HEK293 (cell line): ENCODE data around the gene NIPBL.

ENCODE experiments used
- CTCF ChIA-PET: fragments of 350-600 bp; formaldehyde crosslinking; extraction: SDS; loops from one replicate; lab custom pipeline; 2021; ENCODE audit warnings: antibody characterized with exemption; lab: Yijun Ruan, JAX
- POLR2A ChIA-PET: fragments of 300-600 bp; formaldehyde crosslinking; extraction: SDS; loops from one replicate; lab custom pipeline; 2020; ENCODE audit warnings: antibody characterized with exemption, inconsistent platforms; lab: Yijun Ruan, JAX
- H3K27ac ChIP-seq: fragments of 200-500 bp; sonication (Bioruptor generic); 2 replicates; pipeline ENCODE4 v1.5.1; 2014; ENCODE audit warnings: low read depth, low read length, control low read depth, inconsistent platforms; ENCODE audit errors: extremely low read depth
- H3K36me3 ChIP-seq, 2 experiments: fragments of 200-500 bp in 1 of 2; sonication (Bioruptor generic) in 1 of 2; 1 replicate in 1 of 2; 2 replicates in 1 of 2; pipeline ENCODE4 v1.5.1; 2014 to 2017; ENCODE audit warnings: inconsistent platforms in 2 of 2, low read length in 2 of 2; ENCODE audit not compliant: control insufficient read depth in 2 of 2, insufficient read depth in 1 of 2
- H3K4me1 ChIP-seq: fragments of 200-500 bp; sonication (Bioruptor generic); 2 replicates; pipeline ENCODE4 v1.5.1; 2014; ENCODE audit warnings: mild to moderate bottlenecking, low read length, inconsistent platforms; ENCODE audit not compliant: control insufficient read depth, insufficient read depth
- H3K4me3 ChIP-seq: 2 replicates; pipeline ENCODE4 v1.5.1; 2011; ENCODE audit warnings: low read depth, mild to moderate bottlenecking, control low read depth, low read length, moderate library complexity
- H3K9me3 ChIP-seq: fragments of 200-500 bp; sonication (Bioruptor generic); 2 replicates; pipeline ENCODE4 v1.5.1; 2014; ENCODE audit warnings: low read depth, low read length, inconsistent platforms; ENCODE audit not compliant: control insufficient read depth, insufficient read depth
- CTCF ChIP-seq: fragments of 450-650 bp; formaldehyde crosslinking; IDR thresholded peaks from 2 replicates; pipeline ENCODE4 v1.5.1; 2016; ENCODE audit warnings: missing biosample characterization, missing genetic modification characterization
- KLF16 ChIP-seq: fragments of 450-650 bp; formaldehyde crosslinking; IDR thresholded peaks from 2 replicates; pipeline ENCODE4 v1.5.1; 2017; ENCODE audit warnings: missing biosample characterization, missing genetic modification characterization
- KLF7 ChIP-seq: fragments of 450-650 bp; formaldehyde crosslinking; IDR thresholded peaks from 2 replicates; pipeline ENCODE4 v1.5.1; 2016; ENCODE audit warnings: missing biosample characterization, missing genetic modification characterization, borderline replicate concordance
- KLF8 ChIP-seq: fragments of 450-650 bp; formaldehyde crosslinking; IDR thresholded peaks from 2 replicates; pipeline ENCODE4 v1.5.1; 2016; ENCODE audit warnings: missing biosample characterization, missing genetic modification characterization
- KLF9 ChIP-seq: fragments of 450-650 bp; formaldehyde crosslinking; IDR thresholded peaks from 2 replicates; pipeline ENCODE4 v1.5.1; 2016; ENCODE audit warnings: missing biosample characterization, missing genetic modification characterization, low read depth
- OSR2 ChIP-seq: fragments of 450-650 bp; formaldehyde crosslinking; IDR thresholded peaks from 2 replicates; pipeline ENCODE4 v1.5.1; 2016; ENCODE audit warnings: missing biosample characterization, missing genetic modification characterization
- PRDM1 ChIP-seq: fragments of 450-650 bp; formaldehyde crosslinking; IDR thresholded peaks from 2 replicates; pipeline ENCODE4; 2016; ENCODE audit warnings: missing biosample characterization, missing genetic modification characterization
- SP2 ChIP-seq: fragments of 450-650 bp; formaldehyde crosslinking; IDR thresholded peaks from 2 replicates; pipeline ENCODE4 v1.5.1; 2016; ENCODE audit warnings: missing biosample characterization, missing genetic modification characterization
- ZBTB1 ChIP-seq: fragments of 450-650 bp; formaldehyde crosslinking; IDR thresholded peaks from 2 replicates; pipeline ENCODE4 v1.5.1; 2016; ENCODE audit warnings: missing biosample characterization, missing genetic modification characterization
- ZBTB44 ChIP-seq: fragments of 450-650 bp; IDR thresholded peaks from 2 replicates; pipeline ENCODE4 v1.5.1; 2018; ENCODE audit warnings: missing biosample characterization, mild to moderate bottlenecking, missing genetic modification characterization
- ZIC2 ChIP-seq: fragments of 450-650 bp; formaldehyde crosslinking; IDR thresholded peaks from 2 replicates; pipeline ENCODE4 v1.5.1; 2016; ENCODE audit warnings: missing biosample characterization, missing genetic modification characterization
- ZNF140 ChIP-seq: fragments of 450-650 bp; formaldehyde crosslinking; IDR thresholded peaks from 2 replicates; pipeline ENCODE4 v1.5.1; 2016; ENCODE audit warnings: missing biosample characterization, missing genetic modification characterization
- ZNF2 ChIP-seq: fragments of 450-650 bp; formaldehyde crosslinking; IDR thresholded peaks from 2 replicates; pipeline ENCODE4 v1.5.1; 2016; ENCODE audit warnings: missing biosample characterization, missing genetic modification characterization
- ZNF280D ChIP-seq: fragments of 450-650 bp; formaldehyde crosslinking; IDR thresholded peaks from 2 replicates; pipeline ENCODE4 v1.5.1; 2016; ENCODE audit warnings: missing biosample characterization, missing genetic modification characterization
- ZNF341 ChIP-seq: fragments of 450-650 bp; formaldehyde crosslinking; IDR thresholded peaks from 2 replicates; pipeline ENCODE4; 2016; ENCODE audit warnings: low read depth, missing biosample characterization, missing genetic modification characterization
- ZNF549 ChIP-seq: fragments of 450-650 bp; IDR thresholded peaks from 2 replicates; pipeline ENCODE4 v1.5.1; 2018; ENCODE audit warnings: missing biosample characterization, missing genetic modification characterization, mild to moderate bottlenecking, inconsistent platforms, moderate library complexity
- ZNF610 ChIP-seq: fragments of 450-650 bp; formaldehyde crosslinking; IDR thresholded peaks from 2 replicates; pipeline ENCODE4 v1.5.1; 2016; ENCODE audit warnings: missing biosample characterization, missing genetic modification characterization, borderline replicate concordance
- ZNF624 ChIP-seq: fragments of 450-650 bp; formaldehyde crosslinking; IDR thresholded peaks from 2 replicates; pipeline ENCODE4 v1.5.1; 2017; ENCODE audit warnings: missing biosample characterization, missing genetic modification characterization
- TF ChIP-seq, protein P1 (sequence below): fragments of 450-650 bp; formaldehyde crosslinking; IDR thresholded peaks from 2 replicates; pipeline ENCODE4 v1.5.1; 2017; ENCODE audit warnings: missing biosample characterization, mild to moderate bottlenecking, missing genetic modification characterization, moderate library complexity
- TF ChIP-seq, protein P2 (sequence below): fragments of 450-650 bp; formaldehyde crosslinking; IDR thresholded peaks from 2 replicates; pipeline ENCODE4 v1.5.1; 2017; ENCODE audit warnings: missing biosample characterization, missing genetic modification characterization
- TF ChIP-seq, protein P3 (sequence below): fragments of 450-650 bp; formaldehyde crosslinking; IDR thresholded peaks from 2 replicates; pipeline ENCODE4 v1.5.1; 2016; ENCODE audit warnings: missing biosample characterization, missing genetic modification characterization
- TF ChIP-seq, protein P4 (sequence below): fragments of 450-650 bp; formaldehyde crosslinking; IDR thresholded peaks from 2 replicates; pipeline ENCODE4 v1.5.1; 2016; ENCODE audit warnings: missing biosample characterization, missing genetic modification characterization

Gene NIPBL

DNA sequence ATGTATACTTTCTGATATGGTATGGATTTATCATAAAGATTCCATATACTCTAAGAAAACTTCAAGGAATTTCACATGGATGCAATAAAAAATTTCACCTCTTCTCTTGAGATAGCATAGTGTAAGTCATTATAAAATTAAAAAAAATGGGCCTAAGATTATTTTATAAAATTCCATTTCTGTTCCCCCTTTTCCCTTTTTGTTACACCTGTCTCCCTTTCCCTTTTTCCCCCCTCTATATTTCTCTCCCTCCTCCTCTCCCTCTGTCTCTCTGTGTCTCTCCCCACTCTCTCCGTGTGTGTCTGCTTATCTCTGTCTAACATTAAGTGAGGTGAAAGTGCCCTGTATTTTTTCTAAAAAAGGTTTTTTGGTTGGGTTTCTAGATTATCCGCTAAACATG, 180.2 kb downstream of the NIPBL start:
- CTCF ChIA-PET, result interaction anchor here (0.6 kb wide), 1 partner anchor 318 kb away, joined by 5 read pairs; no protein-coding TSS in a partner anchor
- Histone ChIP-seq H3K9me3 (no peaks in the 10 kb centered on the region), H3K27ac (no peak overlapping the region), H3K36me3 (peaks cover 62 to 64% of the 10 kb centered on the region in 2 experiments), H3K4me1 (no peaks in the 10 kb centered on the region), H3K4me3 (no peak overlapping the region)
- POLR2A ChIA-PET, result no interaction called here
- TF ChIP-seq KLF7 (tag by site-specific recombination) (no peak), ZNF280D (tag by site-specific recombination) (no peak), SP2 (tag by site-specific recombination) (no peak), PRDM1 (tag by site-specific recombination) (peak; percentile 90), KLF16 (tag by site-specific recombination) (no peak)
- TF ChIP-seq, protein P1, sequence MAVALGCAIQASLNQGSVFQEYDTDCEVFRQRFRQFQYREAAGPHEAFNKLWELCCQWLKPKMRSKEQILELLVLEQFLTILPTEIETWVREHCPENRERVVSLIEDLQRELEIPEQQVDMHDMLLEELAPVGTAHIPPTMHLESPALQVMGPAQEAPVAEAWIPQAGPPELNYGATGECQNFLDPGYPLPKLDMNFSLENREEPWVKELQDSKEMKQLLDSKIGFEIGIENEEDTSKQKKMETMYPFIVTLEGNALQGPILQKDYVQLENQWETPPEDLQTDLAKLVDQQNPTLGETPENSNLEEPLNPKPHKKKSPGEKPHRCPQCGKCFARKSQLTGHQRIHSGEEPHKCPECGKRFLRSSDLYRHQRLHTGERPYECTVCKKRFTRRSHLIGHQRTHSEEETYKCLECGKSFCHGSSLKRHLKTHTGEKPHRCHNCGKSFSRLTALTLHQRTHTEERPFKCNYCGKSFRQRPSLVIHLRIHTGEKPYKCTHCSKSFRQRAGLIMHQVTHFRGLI (tag by site-specific recombination), result no peak

DNA sequence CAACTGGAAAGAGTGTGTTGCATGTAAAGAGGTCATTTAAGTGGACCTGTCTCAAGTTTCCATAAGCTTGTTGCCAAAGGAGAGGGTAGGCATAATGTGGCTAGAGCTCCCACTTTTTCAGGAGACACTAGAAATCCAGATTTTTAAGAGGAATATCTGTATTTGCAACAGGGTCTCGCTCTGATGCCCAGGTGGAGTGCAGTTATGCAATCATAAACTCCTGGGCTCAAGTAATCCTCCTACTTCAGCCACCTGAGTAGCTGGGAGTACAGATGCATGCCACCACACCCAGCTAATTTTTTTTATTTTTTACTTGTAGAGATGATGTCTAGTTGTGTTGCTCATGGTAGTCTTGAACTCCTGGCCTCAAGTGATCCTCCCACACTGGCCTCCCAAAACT, 183.5 kb downstream of the NIPBL start:
- Histone ChIP-seq H3K9me3 (no peaks in the 10 kb centered on the region), H3K27ac (no peak overlapping the region), H3K4me3 (no peak overlapping the region), H3K4me1 (no peaks in the 10 kb centered on the region), H3K36me3 (peaks cover 64 to 66% of the 10 kb centered on the region in 2 experiments)
- ChIA-PET POLR2A (no interaction called here), CTCF (interaction anchor here (0.7 kb wide), 1 partner anchor 54 kb away, joined by 4 read pairs; no protein-coding TSS in a partner anchor)
- no peak for TF ChIP-seq ZNF549
- TF ChIP-seq ZBTB44 (tag by site-specific recombination), result no peak
- no peak for TF ChIP-seq KLF9
- TF ChIP-seq ZNF610 (tag by site-specific recombination), result no peak
- no peak for TF ChIP-seq KLF8 (tag by site-specific recombination)
- TF ChIP-seq ZNF341 (tag by site-specific recombination), result no peak
- TF ChIP-seq, protein P2, sequence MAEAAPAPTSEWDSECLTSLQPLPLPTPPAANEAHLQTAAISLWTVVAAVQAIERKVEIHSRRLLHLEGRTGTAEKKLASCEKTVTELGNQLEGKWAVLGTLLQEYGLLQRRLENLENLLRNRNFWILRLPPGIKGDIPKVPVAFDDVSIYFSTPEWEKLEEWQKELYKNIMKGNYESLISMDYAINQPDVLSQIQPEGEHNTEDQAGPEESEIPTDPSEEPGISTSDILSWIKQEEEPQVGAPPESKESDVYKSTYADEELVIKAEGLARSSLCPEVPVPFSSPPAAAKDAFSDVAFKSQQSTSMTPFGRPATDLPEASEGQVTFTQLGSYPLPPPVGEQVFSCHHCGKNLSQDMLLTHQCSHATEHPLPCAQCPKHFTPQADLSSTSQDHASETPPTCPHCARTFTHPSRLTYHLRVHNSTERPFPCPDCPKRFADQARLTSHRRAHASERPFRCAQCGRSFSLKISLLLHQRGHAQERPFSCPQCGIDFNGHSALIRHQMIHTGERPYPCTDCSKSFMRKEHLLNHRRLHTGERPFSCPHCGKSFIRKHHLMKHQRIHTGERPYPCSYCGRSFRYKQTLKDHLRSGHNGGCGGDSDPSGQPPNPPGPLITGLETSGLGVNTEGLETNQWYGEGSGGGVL (tag by site-specific recombination), result no peak
- TF ChIP-seq OSR2 (tag by site-specific recombination), result no peak
- TF ChIP-seq ZBTB1 (tag by site-specific recombination), result no peak
- no peak for TF ChIP-seq ZIC2
- TF ChIP-seq CTCF, result no peak
- TF ChIP-seq SP2 (tag by site-specific recombination), result no peak
- no peak for TF ChIP-seq ZNF2 (tag by site-specific recombination)
- TF ChIP-seq, protein P3, sequence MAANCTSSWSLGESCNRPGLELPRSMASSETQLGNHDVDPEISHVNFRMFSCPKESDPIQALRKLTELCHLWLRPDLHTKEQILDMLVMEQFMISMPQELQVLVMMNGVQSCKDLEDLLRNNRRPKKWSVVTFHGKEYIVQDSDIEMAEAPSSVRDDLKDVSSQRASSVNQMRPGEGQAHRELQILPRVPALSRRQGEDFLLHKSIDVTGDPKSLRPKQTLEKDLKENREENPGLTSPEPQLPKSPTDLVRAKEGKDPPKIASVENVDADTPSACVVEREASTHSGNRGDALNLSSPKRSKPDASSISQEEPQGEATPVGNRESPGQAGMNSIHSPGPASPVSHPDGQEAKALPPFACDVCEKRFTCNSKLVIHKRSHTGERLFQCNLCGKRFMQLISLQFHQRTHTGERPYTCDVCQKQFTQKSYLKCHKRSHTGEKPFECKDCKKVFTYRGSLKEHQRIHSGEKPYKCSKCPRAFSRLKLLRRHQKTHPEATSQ (tag by site-specific recombination), result no peak
- no peak for TF ChIP-seq ZNF624 (tag by site-specific recombination)
- TF ChIP-seq, protein P4, sequence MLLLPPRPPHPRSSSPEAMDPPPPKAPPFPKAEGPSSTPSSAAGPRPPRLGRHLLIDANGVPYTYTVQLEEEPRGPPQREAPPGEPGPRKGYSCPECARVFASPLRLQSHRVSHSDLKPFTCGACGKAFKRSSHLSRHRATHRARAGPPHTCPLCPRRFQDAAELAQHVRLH (tag by site-specific recombination), result no peak
- no peak for TF ChIP-seq ZNF140 (tag by site-specific recombination)
